AG09309 (cell line): Measurements from ENCODE around the gene BTBD9.

ENCODE experiments used
- DNase-seq: peaks from one replicate; pipeline ENCODE4 v3.0.0-alpha.2; 2010; ENCODE audit warnings: low read depth
- H3K4me3 ChIP-seq: 2 replicates; pipeline ENCODE4 v1.5.1; 2011; ENCODE audit warnings: mild to moderate bottlenecking, low read depth, low read length, moderate library complexity; ENCODE audit not compliant: control insufficient read depth
- TF ChIP-seq, protein P1 (sequence below): IDR thresholded peaks from 2 replicates; pipeline ENCODE4 v1.5.1; 2011; ENCODE audit warnings: mild to moderate bottlenecking, low read depth, low read length, inconsistent platforms; ENCODE audit not compliant: insufficient read depth, control insufficient read depth; ENCODE audit errors: missing control alignments

BTBD9 gene

GRCh38 chr6:38507173-38507572, 132.6 kb downstream of the BTBD9 start:
- no peak overlapping the region for H3K4me3 ChIP-seq
- TF ChIP-seq, protein P1, sequence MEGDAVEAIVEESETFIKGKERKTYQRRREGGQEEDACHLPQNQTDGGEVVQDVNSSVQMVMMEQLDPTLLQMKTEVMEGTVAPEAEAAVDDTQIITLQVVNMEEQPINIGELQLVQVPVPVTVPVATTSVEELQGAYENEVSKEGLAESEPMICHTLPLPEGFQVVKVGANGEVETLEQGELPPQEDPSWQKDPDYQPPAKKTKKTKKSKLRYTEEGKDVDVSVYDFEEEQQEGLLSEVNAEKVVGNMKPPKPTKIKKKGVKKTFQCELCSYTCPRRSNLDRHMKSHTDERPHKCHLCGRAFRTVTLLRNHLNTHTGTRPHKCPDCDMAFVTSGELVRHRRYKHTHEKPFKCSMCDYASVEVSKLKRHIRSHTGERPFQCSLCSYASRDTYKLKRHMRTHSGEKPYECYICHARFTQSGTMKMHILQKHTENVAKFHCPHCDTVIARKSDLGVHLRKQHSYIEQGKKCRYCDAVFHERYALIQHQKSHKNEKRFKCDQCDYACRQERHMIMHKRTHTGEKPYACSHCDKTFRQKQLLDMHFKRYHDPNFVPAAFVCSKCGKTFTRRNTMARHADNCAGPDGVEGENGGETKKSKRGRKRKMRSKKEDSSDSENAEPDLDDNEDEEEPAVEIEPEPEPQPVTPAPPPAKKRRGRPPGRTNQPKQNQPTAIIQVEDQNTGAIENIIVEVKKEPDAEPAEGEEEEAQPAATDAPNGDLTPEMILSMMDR = no peak
- DNase-seq = no peak

DNA sequence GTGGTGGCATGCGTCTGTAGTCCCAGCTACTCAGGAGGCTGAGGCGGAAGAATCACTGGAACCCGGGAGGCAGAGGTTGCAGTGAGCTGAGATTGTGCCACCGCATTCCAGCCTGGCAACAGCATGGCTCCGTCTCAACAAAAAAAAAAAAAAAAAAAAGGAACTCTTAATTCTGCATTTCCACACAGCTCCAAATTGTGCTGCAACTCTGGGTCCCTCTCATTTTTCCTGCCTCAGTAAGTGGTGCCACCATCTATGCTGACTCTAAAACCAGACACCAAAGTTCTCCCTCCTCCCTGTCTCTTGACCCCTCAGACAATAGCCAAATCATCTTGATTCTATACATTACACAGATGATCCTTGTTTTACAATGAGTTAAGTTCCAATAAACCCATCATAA, 133.9 kb downstream of the BTBD9 start:
- TF ChIP-seq, protein P1 = no peak
- no peak overlapping the region for H3K4me3 ChIP-seq
- DNase-seq = no peak

GRCh38 chr6:38504996-38505395, 134.7 kb downstream of the BTBD9 start:
- TF ChIP-seq, protein P1 = no peak
- DNase-seq = no peak
- H3K4me3 ChIP-seq = no peak overlapping the region

DNA sequence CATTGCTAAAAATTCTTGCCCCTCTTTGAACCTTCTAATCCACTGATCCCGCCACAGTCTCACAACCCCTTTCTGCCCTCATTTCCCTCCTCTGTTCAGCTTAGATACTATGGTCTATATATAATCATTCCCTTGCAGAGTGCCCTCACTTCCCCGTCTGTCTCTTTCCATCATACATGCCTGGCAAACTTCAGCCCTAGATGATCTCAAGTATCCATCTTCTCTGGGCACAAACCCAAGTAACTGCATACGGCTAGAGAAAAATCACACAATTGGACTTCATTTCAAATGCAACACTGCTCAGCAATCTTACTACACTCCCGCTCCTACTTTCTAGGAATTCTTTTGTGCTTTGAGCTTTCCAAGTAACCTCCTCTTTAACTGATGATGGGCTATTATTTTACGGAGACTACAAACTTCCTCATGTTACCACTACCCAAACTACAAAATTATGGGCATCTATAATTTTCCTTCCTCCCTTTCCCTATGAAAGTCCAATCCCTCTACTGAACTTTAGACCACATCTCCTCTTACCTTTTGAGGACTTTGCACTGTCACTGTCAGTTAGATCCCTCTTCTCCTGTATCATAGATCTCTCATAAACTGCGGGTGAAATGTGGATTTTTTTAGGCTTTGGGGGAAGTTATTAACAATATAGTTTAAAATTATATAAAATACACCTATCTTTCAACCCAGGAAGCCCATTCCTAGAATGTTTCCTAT, 135.6 kb downstream of the BTBD9 start:
- TF ChIP-seq, protein P1 = no peak
- no peak overlapping the region for H3K4me3 ChIP-seq
- DNase-seq = no peak

DNA sequence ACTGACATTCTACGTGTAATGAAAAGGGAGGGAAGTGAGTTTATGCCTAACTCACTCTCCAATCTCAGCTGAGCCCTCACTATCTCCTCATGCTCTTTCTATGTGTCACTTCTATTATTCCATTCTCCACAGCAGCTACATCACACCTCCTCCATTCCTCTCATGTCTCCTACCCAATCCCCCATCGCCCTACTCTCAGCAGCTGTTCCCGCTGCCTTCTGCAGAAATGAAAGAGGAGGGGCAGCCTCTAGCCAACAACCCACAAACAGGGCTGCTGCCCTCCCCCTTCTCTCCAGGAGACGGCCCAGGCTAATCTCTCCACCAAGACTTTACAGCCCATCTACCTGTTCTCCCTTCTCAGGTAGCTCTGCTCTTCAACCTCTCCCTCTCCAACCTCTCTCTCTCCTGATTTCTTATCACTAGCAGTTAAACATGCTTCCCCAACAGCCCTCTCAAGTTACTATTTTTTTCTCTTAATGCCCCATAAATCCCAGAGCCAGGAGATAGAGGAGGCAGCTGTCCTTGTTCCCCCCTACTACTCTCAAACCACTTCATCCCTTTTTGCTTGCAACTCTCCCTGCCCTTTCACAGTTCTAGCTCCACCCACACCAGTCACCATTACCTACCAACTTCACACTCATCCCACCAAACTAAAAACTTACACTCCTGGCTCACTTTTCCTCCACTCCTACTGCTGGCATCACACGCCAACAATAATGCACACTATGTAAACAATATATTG, 136.5 kb downstream of the BTBD9 start:
- H3K4me3 ChIP-seq = no peak overlapping the region
- DNase-seq = no peak
- TF ChIP-seq, protein P1 = no peak

DNA sequence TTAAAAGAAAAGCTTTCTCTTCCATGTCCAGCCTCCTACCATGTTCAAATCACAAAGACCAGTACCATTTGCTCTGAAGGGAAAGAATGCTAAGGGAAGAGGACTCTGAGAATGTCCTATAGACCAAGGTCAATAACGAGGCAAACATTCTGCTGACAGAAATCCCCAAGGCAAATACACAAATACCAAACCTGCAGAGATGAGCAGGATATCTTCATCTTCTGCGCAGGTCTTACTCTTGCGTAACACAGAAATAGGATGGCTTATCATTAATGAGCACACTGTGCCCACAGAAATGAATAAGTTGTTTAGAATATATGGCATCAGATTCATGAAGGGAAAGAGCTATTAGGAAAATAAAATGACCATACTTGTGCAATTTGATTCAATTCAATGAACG, 137.3 kb downstream of the BTBD9 start:
- no peak for DNase-seq
- TF ChIP-seq, protein P1 = no peak
- no peak overlapping the region for H3K4me3 ChIP-seq
